GM18909 (cell line): ENCODE data around the gene LRMDA.

Experiments
- ATAC-seq: cut with Tn5 transposase; IDR thresholded peaks from one replicate; pipeline ENCODE4 v1.9.1; 2021; ENCODE audit warnings: mild to moderate bottlenecking; ENCODE audit not compliant: unreplicated experiment, poor library complexity

LRMDA gene

DNA sequence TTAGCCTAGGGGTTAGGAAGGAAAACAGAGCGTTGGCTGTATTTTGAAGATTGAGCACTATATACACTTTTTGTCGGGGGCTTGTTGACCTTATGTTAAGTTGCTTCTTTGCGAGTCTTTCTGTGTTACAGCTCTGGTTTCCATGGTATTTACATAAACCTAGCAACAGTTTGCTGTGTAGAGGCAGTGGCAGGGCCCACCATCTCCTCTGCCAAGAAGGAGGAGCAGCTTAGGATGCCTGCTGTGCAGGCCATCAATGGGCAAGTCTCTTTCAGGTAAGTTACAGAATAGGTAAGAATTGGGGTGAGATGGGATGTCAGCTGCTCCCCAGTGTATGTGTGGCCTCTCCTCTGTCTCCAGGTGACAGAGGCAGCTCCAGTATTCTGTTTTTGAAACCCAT, 485.5 kb downstream of the LRMDA start:
- ATAC-seq = no peak

DNA sequence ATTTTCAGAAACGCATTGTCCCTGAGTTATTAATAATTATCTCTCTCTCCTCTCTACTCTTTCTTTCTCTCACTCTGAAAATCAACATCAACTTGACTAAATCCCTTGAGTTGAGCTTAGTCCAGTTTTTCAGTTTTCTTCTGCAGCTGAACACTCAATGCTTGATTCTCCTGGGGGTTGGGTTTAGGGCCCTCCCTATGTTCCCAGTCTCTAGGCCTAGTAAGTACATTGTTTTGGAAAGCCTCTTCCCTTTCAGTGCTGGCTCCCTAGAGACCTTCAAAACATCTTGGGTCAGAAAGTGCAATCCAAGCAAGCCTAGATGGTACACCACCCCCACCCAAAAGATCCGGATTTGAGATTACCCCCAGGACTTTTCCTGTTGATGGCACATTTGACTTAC, 488.5 kb downstream of the LRMDA start:
- no peak for ATAC-seq

DNA sequence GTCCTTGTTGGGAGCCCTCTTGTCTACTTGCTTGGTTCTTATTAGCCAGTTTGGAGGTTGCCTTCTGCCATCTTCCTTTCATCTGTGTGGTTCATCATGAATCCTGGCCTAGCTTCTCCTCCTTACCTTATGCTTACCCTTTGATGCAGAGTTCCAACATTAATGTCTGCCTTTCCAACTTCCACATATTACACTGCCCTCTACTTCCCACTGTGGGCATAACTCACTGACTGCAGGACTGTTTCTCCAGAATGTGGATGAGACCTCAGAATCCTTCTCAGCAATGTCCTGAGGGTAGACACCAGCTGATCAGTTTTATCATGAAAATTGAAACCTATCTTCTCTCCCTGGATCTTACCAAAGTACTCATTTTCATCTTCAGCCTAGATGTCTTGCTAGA, 491.0 kb downstream of the LRMDA start:
- no peak for ATAC-seq

DNA sequence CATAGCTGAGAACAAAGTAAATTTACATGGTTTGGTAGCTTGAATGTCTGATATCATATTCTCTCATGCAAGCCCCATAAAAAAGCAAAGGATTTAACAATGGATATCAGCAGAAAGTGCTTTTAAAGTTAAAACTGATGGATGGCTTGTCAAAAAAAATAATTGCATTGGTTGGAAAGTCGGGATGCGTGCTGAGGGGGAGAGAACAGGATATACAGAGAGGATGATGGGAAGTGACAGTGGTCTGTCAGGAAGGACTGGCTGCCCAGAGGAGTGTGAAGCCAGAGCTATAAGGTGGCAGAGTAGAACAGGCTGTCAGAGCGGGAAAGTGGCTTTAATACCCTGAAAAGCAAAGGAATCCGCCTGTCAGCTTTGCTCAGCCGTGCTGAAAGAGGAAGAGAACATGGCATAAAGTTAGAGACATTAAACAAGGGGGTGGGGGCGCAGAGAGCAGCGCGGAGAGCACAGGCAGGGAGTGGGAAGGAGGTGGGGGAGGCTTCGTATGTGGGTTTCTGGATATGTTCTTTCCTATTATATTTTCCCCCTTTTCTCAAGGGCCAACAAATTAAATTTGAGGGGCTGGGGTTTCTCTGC, 493.0 kb downstream of the LRMDA start:
- no peak for ATAC-seq

DNA sequence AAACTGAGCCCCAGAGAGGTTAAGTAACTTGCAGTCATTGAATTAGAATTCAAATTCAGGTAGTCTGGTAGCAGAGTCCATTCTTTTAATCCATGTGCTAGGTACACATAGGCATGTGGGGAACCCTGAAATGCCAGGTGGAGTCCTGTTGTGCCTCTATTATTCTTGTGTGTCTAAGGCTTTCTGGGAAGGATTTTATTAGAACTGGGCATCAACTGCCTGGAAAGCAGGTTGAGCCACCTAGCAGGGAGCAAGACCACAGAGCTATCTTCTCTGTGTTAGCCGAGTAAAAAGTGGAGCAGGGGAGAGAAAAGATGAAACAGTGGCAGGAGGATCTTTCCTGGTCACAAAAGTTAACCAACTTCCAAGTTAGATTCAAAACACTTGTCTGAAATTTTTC, 494.6 kb downstream of the LRMDA start:
- ATAC-seq = no peak

DNA sequence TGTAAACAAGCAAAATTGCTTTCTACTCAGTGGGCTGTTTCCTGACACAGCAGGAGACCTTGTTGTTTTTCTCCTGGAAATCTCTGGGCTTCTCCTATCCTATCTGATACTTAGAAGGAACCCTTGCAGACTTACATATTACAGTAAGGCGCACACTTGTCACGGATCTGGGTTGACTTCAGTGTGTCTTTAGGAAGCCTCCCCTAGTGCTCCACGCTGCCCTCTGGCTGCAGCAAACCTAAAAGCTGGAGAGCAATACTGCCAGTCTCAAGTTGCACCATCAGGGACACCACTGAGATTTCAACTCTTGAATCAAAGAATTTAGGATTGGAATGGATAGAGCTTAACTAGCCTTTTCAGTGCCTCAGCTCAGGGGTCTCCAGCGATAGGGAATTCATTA, 495.3 kb downstream of the LRMDA start:
- no peak for ATAC-seq

DNA sequence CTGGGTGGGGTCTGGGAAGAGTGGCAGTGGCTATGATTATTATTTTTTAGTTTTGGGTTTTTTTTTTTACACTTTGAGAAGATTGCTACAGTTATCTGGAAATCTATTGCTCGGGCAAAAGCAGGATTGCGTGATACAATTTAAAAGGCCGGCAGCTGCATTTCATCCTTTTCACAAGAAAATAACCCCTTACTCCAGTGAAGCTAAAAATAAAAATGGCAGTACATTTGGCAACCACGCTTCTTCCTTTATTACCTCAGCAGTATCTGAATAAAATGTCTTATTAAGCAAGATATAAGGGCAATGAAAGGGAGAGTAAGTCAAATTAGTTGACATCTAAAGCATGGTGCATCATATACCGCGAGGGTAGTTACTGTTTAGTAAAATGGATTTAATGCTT, 496.8 kb downstream of the LRMDA start:
- ATAC-seq = no peak

DNA sequence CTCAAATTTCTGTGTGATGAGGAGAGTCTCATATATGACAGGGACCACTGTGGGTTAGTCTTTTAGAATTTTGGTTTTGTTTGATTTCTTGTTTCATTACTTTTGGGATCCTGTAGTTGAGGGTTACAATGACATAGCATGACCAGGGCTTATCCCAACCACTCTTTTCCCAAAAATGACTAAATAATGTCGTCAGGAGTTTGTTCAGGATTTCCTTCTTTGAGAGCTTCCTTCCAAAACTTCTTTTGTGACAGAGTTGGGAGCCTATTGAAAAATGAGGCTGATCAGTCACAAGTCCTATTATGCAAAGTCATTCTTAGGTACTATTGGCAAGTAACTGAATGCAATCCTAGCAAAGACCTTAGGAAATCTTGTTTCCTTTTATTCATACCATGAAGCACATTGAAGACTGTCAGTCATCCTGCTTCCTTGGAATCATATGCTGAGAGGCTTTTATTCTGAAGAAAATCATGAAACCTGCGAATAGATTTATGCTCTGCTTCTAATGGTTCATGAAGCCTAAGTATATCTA, 498.3 kb downstream of the LRMDA start:
- no peak for ATAC-seq

DNA sequence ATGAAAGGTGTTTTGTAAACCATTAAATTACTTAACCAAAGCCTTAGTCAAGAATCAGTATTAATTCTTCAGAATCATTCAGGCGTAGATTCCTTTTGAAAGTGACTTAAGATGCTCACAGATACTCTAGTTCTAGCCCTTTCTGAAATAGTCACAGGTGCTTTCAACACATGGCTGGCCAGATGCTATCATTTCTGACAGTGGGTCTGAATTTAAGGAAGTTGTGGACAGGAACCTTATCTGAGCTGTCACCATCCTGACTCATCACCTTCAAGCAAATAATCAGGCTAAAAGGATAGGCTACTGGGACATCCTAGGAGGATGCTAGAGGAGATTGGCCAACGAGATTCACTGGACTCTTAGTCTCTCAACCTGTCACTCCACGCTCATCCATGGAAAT, 501.5 kb downstream of the LRMDA start:
- no peak for ATAC-seq

DNA sequence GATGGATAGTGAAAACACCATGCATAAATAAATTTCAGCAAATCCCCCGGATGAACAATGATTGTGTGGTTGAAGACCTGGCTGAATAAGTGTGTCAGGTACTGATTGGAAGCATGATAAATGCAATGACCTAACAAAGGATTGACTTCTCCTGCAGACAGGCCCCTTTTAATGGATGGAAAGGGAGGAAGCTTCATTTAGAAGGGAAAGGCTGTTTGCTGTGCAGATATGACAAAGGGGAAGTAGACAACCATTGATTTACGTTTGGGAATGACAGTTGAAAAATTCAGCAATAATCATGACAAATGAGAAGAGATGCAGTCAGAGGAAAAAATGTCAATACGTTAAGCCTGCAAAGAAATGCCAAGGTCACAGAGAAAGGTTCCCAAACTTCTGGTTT, 503.8 kb downstream of the LRMDA start:
- ATAC-seq = no peak

DNA sequence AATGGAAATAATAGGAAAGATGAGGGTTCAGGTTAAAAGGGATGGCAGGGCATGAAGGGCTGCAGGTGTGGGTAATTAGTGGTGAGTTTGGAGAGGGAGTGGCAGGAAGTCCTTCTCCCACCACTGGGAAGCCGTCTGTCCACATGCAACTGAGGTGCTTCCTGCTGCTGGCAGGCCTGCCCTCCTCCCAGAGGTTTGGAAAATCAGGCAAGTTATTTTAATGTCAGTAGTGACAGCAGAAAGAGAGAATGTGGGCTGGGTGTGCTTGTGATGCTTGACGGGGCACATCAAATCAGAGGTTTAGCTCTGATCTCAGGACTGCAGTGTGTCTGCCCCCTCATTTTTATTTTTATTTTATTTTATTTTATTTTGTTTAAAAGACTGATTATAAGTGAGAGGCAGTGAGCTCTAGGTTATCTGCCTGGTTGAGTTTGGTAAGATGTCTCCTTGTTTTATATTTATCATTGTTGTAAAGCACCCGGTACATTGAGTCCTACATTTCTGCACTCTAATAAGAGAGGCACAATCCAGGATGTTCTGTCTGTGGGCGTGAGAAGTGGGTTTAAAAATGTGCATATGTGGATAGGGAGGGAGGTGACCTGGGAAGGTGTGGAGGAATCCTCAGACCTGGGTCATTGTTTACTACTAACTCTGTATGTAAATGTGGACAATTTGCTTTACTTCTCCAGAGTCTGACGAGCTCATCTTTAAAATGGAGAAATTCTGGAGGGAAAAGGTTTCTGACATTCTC, 504.4 kb downstream of the LRMDA start:
- ATAC-seq = no peak

DNA sequence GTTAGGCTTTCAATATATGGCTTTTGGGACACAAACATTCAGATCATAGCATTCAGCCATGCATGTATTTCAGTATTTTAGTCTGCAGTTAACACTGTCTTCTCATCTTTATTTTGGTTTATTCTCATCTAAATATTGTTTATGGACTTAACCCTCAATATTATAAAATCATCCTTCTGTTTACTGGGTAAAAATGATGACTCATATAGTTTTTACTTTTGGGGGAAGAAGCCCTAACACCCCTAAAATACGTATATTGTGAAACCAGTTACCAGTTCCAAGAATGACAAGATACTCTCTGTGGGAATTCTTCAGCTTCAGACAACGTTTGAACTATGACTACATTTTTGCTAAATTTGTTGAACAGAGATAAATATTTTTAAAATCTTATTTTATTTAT, 505.4 kb downstream of the LRMDA start:
- ATAC-seq = no peak

DNA sequence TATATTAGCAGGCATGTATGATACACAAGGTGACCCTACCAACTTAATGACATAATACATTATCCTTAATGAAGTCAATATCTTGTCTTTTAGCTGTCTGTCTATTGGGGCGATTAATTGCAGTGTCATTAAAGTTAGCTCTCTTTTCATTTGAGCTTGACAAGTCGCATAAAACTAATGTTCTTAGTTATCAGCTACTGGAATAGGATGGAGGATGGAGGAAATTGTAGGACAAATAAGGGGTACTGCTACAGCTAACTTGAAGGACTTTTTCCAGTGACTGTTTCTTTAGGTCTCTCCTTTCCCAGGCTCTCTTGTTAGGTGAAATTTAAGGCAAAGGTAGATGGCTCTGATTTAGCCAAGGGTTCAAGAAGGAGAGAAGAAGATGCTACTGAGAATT, 506.4 kb downstream of the LRMDA start:
- no peak for ATAC-seq

DNA sequence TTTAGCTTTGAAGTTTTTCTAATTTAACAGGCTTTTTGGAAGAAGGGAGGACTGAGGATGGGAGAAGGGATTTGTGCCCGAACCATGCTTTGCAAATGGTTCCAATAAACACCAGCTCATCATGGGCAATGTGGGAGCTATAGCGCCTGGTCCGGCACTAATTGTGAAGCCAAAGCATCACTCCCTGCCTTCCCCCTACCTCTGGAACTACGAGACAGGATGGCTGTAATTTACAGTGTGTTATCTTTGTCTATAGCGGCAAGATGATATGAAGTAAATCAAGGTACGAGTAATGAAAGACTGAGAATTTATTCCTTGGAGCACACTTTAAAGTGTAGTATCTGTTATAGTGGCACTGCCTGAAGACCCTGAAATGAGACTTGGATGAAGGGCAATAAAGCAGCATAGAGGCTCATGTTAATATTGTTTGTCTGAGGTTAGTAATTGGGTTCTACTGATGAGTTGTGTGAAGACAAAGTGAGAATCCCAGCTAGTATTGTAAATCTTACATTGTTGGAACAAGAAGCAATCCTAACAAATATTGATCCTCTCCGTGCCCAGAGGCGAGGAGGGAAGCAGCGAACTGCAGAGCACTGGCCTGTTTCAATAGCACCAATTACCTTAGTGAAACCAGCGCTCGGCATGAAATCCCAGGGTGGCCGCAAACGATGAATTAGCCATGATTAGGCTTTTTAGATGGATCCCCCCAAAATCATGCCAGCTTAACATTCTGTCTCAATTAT, 507.1 kb downstream of the LRMDA start:
- ATAC-seq = no peak

DNA sequence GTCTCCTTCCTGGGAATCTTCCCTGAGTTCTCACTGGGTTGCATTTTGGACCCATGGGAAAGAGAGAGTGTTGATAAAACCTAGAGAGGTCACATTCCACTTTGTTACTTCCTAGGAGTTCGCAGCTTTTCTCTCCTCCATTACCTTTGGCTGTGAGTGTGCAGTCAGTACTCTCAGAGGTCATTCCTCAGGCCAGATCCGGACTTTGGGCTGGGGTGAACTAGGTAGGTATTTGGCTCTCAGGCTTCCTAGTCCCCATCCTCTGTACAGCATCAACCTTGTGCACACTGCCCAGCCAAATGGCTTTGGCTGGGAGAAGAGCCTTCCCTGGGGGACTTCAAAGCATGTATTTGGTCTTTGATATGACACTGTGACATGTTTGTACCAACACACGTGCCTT, 508.1 kb downstream of the LRMDA start:
- ATAC-seq = no peak

DNA sequence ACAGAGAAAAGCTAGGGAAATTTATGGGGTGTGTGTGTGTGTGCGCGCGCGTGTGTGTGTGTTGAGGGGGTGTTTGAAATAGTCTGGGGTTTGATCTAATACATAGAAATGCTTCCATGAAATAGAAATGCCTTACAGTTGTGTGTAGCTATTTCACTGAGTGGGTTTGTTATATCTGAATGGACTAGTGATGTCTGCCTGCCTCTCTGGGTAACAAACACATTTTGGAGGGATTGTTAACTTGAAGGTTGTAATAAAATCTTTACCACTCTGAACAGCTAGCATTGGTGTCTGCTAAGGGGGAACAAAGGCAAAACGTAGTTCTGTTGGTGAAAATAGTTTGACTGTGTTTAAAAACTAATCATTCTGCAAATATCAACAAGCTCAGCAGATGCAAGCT, 509.3 kb downstream of the LRMDA start:
- ATAC-seq = no peak

DNA sequence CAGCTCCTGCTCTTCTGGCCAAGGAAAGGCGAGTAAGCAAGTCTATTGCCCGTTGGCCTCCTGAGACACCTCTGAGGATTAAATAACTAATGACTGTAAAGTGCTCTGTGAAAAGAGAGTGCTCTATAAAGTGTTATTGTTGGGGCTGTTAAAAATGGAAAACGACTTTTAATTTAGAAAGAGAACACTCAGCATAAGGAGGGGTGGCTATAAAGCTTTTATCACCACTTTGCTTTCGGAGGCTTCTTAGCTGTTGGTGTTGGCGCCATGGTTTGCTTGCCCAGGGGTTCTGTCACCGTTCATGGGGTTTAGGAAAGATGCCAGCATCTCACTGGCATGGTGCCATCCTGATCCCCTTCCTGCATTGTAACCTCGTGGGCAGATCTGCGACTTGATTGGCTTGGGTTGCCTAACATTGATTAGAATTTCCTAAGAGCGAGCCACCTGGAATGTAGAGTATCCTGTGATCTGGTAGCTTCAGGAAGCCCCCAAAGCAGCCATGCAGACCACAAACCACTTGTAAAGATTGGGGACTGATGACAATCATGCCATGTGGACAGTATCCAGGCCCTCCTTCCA, 509.9 kb downstream of the LRMDA start:
- no peak for ATAC-seq

DNA sequence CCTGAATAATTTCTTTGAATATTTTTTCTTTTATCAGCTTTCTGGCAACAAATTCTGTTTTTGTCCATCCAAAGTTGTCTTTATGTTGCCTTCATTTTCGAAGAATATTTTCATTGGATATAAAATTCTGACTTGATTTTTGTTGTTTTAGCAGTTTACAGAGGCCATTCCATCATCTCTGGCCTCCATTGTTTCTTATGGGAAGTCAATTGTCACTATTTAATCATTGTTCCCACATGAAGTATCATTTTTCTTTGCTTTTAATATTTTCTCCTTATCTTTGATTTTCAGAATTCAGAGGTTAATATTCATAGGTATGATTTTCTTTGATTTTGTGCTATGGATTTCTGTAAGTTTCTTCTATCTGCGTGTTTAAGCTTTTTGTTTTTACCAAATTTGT, 512.6 kb downstream of the LRMDA start:
- ATAC-seq = no peak

DNA sequence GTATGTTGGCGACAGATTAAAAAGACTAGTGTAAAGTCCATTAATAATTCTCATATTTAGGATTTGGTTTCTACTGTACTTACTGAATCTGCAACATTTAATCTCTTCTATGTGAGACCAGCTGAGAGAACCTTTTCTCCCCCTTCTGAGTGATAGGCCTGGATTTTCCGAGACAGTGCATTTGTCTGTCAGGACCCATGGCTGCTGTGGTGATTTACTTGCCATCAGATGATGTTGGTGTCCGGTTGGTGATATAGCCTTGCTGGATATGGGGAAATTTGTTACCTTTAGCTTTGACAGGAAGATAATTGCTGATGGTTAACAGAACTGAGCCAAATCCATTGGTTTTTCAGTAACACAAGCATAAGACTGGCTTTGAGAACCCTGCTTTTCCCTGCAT, 517.2 kb downstream of the LRMDA start:
- ATAC-seq = no peak

DNA sequence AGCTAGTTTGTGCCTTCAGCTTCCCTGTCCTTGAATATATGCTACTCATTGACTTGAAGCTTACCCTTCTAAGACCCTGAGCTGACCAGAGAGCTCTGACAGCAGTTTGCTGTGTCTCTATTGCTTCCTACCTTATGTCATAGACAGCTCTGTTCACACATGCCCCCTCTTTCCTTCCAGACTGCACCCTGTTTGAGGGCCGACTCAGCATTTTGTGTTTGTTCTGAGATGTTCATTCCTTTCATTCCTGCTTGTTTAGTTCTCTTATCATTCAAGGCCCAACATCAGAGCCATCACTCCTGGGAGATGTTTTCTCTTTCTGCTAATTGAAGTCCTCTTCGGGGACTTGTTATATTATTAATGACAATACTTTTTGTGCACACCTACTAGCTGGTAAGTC, 518.9 kb downstream of the LRMDA start:
- ATAC-seq = no peak

DNA sequence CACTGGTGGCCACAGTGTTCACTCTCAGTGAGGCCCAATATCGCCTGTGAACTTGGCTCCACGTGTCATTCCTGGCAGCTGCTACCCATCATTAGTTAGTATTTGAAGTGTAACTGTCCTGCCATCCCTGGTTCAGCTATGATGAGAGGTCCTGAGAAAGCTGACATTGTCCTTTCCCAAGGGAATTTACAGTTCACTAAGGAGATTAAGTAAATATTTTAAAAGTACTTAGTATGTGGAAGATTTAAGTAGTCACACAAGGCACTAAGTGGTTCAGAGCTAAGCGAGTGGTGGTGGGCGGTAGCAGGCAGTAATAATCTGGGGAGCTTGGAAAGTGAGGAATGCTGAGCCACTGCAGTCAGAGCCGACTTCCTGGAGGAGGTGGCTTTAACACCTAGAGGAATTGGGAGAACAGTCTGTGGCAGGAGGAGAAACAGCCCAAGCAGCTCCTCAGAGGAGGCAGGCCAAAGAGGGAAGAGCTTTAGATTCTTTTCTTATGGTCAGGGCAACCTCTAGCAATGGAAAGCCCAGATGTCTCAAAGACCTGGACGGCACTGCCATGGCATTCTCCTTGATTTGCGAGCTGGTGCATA, 519.7 kb downstream of the LRMDA start:
- no peak for ATAC-seq
